Measurements from ENCODE around the gene GJC2.

The GJC2 gene

DNA sequence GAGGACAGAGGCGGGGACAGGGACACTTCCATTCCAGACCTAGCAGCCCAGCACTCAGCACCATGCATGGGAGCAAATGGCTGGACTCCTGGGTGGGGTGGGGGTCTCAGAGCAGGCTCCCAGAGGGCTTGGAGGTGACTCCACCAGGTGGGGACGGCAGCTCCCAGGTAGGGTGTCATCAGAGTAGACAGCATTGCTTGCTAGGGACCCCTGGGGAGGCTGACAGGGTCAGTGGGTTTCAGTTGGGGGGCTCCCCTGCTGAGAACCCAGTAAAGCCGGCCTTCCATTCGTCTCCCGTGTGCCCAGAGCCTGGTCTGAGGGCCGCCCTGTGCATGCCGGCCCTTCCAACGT, 4.8 kb upstream of the GJC2 start:
- FAIRE-seq = no peak

DNA sequence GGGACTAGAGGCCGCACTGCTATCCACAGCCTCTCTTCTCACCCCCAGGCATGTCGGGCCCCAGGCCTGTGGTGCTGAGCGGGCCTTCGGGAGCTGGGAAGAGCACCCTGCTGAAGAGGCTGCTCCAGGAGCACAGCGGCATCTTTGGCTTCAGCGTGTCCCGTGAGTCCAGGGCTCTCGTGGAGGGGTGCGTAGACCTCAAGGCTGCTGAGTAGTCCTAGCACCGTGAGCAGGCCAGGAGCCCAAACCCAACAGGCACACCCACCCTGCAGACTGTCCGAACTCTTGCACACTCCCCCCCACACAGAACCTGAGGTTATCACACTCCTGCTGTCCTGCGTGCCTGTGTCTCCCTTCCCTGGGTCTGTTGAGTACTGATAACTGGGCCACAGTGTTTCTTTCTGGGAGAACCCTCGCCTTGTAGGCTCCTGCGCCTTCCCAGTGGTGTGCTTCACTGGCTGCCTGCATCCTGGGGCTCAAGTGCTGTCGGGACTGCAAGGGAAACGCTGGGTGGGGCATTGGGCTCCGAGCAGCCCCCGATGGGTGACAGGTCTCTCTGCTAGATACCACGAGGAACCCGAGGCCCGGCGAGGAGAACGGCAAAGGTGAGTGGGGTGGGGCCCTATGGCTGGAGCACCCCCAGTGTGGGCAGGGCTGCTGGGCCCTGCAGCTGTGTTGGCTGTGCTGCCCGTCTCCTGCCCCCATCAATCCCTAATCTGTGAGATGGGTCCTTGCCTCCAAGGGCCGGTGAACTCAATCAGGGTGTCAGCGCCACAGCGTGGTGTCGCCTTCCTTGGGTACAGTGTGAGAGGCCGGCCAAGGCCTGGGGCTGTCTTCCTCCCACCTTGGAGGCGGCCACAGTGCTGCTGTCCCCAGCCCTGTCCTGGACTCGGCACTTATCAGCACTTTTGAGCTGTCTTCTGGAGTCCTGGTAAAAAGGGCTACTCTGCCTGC, 4.0 kb upstream of the GJC2 start:
- FAIRE-seq (no peak), DNase-seq (ENCODE audit: low spot score) (no peak)

More for the DNA sequence above, 4.8 kb upstream of the GJC2 start:
- no peak for DNase-seq (ENCODE audit: low spot score)

DNA sequence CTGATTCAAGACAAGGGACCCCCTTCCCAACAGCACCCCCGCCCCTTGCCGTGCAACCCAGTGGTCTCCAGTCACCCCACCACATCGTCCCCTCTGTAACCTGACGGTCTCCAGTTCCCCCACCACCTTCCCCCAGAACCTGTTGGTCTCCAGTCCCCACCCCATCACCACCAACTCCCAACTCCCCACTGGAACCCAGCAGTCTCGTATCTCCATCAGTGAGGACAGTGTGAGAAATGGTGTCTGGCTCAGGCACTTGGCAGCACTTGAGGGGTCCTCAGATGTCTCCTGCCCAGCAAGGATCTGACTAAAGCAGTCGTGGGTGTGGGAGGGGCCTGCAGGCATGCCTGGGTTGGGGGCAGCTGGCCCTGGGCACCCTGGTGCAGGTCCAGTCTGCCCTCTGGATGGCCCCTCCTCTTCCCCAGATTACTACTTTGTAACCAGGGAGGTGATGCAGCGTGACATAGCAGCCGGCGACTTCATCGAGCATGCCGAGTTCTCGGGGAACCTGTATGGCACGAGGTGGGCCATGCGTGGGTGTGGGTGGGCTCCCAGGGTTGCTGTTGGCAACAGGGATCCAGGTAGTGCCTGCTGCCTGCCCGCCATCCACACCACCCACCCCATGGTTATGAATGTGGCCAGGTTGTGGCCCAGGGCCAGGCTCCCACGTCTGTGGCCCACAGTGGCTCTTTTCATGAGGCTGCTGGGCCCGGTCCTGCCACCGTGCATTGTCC, 3.1 kb upstream of the GJC2 start:
- no peak for FAIRE-seq
- no peak for DNase-seq (ENCODE audit: low spot score)

DNA sequence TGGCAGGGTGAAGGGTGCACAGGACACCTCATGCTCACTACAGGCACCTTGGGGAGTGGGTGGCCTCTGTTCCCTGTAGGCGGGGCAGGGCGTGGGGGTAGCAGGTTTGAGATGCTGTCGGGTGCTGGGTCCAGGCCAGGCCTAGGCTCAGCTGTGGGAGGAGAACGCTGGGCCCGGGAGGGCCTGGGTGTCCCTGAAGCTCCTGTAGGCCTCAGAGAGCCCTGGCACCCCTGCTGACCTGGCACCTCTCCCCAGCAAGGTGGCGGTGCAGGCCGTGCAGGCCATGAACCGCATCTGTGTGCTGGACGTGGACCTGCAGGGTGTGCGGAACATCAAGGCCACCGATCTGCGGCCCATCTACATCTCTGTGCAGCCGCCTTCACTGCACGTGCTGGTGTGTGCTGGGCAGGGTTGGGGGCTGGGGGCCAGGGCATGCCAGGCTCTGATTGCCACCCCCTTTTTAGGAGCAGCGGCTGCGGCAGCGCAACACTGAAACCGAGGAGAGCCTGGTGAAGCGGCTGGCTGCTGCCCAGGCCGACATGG, 2.5 kb upstream of the GJC2 start:
- FAIRE-seq = no peak
- DNase-seq (ENCODE audit: low spot score) = no peak

DNA sequence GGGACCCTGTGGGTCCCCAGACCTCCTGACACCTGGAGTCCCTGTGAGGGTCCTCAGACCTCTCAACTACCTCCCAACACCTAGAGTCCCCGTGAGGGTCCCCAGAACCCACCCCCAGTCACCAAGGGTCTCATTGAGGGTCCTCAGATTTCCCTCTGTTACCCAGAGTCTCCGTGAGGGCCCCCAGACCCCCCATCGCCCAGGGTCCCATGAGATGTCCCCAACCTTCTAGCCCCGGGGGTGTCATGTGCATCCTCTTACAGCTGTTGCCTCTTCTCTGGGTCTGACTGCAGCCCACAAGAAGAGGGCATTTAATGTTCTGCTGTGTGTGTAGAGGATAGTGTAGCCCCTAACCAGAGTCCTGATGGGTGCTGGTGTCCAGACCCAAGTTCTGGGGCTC, 2.0 kb upstream of the GJC2 start:
- FAIRE-seq = no peak
- DNase-seq (ENCODE audit: low spot score) = no peak

DNA sequence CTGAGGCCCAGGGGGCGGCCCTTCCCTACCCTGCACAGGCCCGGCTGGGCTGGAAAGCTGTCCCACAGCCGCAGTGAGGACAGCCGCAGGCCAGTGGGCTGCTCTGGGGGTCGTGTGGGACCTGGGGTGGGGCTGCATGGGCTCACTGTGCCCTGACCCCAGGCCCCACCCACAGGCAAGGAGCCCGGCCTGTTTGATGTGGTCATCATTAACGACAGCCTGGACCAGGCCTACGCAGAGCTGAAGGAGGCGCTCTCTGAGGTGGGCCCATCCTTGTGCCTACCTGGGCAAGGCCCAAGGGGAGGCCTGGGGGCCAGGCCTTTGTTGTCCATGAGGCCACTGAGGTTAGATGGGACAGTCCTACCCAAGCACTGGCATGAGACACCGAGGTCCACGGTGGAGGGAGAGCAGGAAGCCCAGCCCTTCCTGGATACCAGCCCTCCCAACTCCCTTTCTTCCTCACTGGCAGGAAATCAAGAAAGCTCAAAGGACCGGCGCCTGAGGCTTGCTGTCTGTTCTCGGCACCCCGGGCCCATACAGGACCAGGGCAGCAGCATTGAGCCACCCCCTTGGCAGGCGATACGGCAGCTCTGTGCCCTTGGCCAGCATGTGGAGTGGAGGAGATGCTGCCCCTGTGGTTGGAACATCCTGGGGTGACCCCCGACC, 1.4 kb upstream of the GJC2 start:
- FAIRE-seq (no peak), DNase-seq (ENCODE audit: low spot score) (no peak)

DNA sequence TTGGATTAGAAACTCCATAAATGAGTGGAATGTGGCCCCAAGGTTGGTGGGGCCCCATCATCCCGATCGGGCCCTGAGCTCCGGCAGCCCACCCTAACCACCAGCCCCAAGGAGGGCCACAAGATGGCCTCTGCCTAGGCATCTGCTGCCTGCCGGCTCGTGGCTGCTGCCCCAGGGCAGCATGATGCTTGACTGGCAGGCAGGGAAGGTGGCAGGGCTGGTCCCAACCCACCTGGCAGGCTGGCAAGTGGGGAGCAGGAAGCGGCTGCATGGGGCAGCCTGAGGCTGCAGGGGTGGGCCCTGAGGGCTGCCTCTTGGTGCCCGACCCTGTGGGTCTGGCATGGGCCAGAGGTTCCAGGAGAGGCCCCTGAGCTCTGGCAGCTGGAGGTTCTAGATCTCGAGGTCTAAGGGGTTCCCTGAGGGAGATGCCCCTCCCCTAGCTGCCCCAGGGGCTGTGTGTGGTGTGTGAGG, 760 bp upstream of the GJC2 start:
- no peak for FAIRE-seq
- DNase-seq (ENCODE audit: low spot score) = no peak

DNA sequence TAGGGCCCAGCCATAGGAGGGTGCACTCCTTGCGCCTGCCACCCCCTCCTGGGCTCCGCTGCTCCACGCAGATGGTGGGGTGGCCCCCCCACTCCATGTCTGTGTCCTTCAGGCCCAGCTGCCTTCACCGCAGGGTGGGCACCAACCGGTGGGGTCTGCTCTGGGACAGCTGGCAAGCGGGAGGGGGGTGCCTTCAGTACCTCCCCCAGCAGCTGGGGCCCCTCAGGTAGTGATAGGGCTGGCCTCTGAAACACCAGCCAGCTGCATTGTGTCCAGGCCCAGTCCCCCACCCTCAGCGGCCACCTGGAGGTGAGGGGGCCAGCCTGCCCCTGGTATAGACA, 360 bp downstream of the GJC2 start:
- no peak for DNase-seq (ENCODE audit: low spot score)
- FAIRE-seq = no peak

DNA sequence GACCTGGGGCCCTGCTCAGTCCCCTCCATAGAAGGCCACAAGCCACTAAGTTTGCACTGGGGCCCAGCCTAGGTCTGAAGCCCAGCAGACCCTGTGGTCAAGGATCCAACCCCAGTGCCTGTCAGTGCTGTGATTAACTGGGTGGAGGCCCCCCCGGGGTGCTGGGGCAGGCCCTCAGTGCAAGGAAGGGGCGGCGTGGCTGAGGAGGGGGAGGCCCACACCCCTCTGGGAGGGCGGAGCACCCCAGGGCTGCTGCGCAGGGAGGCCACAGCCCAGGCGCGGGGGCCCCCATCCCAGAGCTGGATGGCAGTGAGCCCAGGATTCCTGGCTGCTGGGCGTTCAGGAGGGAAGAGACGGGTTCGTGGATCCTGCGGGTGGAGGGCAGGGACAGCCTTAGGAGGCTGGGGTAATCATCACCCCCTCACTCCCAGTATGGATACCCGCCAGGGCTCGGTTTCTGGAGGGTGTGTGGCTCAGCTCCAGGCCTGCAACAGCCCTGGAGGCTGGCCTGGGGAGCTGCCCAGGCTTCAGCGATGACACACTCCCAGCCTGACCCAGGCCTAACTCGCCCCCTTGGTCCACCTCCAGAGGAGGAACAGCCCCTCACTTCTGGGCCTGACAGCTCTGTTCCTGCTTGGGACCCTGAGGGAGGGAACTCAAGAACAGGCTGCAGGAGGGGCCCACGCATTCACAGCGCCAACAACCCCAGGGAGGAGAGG, 890 bp downstream of the GJC2 start:
- DNase-seq (ENCODE audit: low spot score) (no peak), FAIRE-seq (no peak)

DNA sequence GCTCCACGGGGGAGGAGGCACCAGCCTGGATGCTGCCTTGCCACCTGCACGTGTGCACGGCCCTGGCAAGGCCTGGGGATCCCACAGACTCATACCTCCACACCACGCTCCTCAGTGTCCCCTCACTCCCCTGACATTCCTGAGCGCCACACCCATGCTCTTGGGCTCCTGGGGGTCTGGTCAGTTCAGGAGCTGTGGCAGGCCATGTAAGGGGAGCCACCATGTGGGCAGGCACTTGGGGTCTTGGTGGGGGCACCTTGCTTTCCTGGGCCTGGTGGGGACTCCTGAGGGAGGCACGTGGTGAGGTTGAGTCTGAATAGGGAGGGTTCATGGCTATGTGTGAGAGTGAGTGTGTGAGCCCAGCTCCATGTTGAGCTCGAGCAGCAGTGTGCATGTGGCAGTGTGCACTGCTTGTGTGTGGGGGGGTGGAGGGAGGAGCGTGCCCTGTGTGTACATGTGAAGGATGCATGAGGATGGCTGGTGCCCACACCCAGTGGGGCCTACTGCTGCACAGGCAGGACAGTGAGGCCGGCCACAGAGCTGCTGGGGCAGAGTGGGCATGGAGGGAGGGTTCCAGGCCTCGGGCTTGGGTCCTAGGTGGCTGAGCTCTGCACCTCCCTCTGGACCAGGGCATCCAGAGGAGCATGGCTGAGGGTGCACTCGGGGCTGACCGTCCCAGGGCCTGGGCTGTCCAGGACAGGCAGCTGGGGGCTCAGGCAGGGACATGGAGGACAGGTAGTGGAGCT, 1.6 kb downstream of the GJC2 start:
- no peak for DNase-seq (ENCODE audit: low spot score)
- FAIRE-seq = no peak

DNA sequence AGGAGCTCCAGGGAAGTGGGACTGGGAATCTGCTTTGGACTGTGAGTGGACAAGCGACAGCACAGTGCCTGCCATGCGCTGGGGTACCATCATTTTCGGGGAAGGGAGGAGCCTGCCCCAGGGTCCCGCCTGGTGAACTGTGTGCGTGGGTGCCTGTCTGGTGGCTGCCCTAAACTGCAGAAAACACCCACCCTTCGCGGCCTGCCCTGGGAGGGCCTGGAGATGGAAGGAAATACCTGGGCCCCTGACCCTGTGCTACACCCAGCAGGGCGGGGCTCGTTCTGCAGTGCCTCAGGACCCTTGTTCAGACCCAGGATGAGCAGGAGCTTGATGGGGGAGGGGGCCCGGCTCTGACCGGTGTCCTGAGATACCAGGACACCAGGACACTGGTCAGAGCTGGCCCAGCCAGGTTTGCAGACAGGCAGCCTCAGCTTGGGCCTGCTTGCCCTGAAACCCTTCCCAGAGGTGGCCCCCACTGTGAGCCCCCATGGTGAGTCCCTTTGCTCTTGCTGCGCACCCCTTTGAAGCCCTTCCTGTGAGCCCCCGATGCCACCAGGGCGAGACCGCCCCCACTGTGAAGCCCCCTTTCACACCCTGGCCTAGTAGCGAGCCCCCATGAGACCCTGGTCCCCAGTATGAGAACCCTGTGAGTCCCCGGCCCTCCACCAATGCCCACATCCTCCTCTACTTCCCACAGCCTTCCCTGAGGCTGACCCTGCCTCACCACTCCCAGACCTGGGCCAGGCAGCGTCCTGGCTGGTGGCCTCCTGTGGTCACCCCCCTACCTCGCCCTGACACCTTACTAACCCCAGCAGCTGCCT, 2.6 kb downstream of the GJC2 start:
- FAIRE-seq = no peak
- no peak for DNase-seq (ENCODE audit: low spot score)

DNA sequence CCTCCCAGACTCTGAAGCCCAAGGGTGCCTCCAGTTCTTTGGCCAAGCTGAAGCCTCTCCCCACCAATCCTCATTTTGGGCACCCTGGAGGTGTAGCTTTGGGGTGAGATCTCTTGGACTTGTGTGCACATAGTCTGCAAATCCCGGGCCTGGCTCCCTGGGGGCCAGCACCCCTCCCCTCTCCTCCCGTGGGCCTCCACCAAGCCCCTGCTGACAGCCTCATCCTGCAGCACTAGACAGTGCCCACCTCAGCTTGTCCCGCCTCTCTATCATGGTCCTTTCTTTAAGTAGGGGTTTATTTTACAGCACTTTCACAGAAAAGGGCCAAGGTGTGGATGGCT, 3.2 kb downstream of the GJC2 start:
- no peak for DNase-seq (ENCODE audit: low spot score)
- FAIRE-seq = no peak

DNA sequence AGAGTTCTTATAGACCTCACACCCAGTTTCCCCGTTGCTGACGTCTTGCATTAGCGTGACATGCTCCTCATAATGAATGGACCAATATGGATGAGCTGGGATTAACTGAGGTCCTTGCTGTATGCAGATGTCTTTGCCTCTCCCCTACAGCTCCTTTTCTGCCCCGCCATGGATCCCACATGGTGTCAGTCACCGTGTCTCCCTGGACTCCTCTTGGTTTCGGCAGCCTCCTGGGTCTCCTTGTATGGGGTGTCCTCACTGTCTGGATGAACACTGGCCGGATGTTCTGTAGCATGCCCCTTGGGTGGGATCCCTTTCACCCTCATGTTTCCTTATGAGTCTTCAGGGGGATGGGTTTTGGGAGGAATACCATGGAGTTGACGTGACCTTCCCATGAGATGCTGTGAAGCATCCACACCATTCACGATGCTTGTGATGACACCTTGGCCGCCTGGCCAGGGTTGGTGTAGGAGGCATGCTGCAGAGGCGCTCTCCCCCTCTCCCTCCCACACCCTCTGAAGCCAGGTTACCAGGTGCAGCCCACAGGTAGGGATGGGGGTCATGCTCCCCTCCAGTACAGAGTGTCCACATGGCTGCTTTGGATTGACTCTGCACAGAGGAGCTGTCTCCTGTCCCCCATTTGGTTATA, 4.4 kb downstream of the GJC2 start:
- no peak for DNase-seq (ENCODE audit: low spot score)

DNA sequence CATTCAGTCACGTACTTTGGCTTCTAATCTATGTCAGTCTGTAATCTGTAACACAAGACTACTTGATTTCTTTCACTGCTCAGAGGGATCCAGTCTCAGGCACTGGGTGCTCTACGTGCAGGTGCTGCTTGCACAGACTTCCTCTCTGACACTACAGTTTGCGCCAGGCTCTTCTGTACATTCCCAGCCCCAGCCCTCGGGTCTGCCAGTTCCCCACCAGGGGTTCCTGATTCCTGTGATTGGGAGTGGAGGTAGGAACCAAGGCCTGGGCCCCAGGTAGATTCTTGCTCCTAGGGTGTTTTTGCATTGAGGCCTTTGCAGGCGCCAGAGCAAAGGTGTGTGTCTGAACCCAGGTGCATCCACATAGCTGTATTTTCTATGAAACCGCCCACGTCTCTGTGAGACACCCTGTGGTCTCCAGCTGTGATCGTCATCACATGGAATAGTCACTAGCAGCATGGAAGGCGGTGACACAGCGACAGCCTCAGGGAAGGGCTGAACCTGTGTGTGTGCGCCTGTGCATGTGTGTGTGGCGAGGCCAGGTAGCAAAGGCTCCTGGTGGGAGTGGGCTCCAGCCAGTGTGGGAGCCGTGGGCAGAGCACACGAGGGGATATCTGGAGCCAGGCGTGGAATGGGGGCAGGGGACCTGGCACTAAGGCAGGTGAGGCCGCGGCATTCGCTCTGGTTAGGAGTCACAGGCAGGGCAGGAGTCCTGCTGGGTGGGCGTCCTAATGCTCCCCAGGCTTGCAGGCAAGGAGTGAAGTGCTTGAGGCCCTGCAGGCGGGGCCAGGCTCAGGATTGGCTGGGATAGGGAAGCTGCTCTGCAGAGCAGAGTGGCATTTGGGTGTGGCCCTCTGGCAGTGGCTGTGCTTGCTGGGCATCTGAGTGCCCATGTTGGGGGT, 5.2 kb downstream of the GJC2 start:
- DNase-seq (ENCODE audit: low spot score) = no peak
- FAIRE-seq = no peak

More for the DNA sequence above, 4.4 kb downstream of the GJC2 start:
- FAIRE-seq = no peak

DNA sequence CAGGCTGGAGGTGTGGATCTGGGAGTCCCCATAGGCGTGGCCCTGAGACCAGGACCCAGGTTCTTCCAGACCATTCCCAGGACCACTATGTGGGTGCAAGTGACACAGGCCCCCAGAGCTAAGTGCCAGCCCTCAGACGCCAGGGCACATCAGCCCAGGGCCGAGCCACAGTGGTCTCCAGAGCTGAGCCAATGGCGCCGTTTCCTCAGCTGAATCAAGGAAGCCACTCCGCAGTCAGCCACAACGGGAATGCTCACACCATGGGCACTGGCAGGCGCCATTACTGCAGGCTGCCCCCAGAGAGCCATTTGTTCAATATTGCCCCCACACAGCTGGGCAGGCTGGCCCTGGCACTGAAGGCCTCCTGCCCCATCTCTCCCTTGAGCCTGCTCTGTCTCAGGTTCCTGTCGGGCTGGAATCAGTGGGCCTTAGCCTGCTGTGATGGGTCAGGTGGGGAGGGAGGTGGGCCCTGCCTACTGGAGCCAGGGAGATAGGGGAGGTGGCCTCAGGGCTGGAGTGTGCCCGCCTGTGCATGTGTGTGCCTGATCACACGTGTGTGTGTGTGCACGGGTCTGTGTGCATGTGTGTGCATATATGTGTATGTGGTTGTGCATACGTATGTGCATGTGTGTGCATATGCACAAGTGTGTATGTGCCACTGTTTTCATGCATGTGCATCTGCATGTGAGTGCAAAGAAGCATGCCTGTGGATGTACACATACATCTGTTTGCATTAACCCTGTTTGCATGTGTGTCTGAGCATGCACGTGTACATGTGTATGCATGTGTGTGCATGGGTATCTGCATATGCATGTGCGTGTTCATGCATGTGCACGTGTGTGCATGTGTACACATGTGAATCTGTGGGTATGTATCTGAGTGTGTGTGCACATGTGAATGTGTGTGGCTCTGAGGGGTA, 6.1 kb downstream of the GJC2 start:
- FAIRE-seq (no peak), DNase-seq (ENCODE audit: low spot score) (no peak)

DNA sequence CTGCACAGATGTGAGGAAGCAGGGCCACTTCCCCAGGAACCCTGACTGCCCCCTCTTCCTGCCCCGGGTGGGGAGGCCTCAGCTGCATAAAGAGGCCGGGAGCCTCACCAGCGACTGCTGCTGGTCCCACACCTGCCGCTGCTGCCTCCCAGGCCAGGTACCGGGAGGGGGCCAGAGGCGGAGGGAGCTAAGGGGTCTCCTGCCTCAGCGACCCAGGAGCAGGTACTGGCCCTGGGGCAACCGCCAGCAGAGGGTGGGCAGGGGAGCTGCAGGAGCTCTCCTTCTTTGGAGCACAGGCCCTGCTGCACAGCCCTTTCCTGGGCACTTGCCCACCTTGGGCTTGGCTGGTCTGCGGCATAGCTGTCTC, 6.8 kb downstream of the GJC2 start:
- no peak for FAIRE-seq
- DNase-seq (ENCODE audit: low spot score) = no peak
